ENCODE measurements around the gene TTC39B. TPM values are rescaled to one million over a fixed set of nuclear protein-coding genes. Genes with fewer than 3 reads are reported as not detected.

The TTC39B gene
- total and polyA plus RNA-seq, 4 experiments from 2014 or later = 10.5 to 30.2 (median 19.9) TPM

DNA sequence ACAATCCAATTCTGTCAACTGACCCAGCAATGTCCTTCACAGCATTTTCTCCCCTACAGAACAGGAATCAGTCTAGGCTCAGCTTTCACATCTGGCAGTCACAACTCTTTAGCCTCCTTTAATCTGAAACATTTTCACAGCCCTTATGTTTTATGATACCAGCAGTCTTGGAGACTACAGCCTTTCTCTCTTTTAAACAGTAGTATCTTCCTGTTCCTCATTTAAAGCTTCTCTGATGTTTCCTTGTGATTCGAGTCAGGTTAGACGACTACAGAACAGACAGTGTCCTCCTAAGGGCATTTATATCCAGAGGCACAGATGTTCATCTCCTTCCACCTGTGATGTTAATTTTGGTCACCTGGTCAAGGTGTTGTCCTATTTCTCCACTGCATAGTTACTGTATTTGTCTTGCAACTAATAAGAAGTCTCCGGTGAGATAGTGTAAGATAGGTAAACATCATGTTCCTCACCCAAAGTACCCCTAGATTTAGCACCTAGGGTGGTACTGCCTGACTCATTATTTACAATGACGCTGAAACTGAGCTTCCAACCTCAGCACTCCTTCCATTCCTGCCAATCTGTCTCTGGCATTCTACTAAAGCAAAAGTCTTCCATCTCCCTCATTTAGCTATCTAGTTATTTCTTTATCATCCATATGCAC lies 20.7 kb downstream of the TTC39B start:
- intact Hi-C loops (cut with micrococcal nuclease) = no loop called here
- peak overlapping the region in 4 of 7 donors; percentile 22 to 59 (median 34) for H3K27ac Mint-ChIP-seq
- Histone ChIP-seq H3K36me3 (ENCODE audit: insufficient read depth, low read length) (no peaks in the 10 kb centered on the region), H3K27ac (ENCODE audit: low read depth, low read length) (no peak overlapping the region), H3K4me1 (ENCODE audit: insufficient read depth, low read length) (peaks cover 9% of the 10 kb centered on the region), H3K27me3 (ENCODE audit: insufficient read depth, low read length) (no peaks in the 10 kb centered on the region), H3K4me3 (ENCODE audit: low read length in 2 of 2) (no peak overlapping the region), H3K9me3 (ENCODE audit: control insufficient read depth in 1 of 2, low read length in 2 of 2) (no peaks in the 10 kb centered on the region)
- POLR2A ChIA-PET (ENCODE audit: partially characterized antibody) = interaction anchor here (0.6 to 1.7 kb wide), 2 partner anchors 12 to 24 kb away, joined by 3 to 11 read pairs; no protein-coding TSS in a partner anchor
- H3K4me3 Mint-ChIP-seq = no peak overlapping the region
- H3K36me3 Mint-ChIP-seq = peaks cover 7 to 19% of the 10 kb centered on the region in 2 donors
- H3K27me3 Mint-ChIP-seq = no peaks in the 10 kb centered on the region
- CTCF ChIA-PET (ENCODE audit: partially characterized antibody) = interaction anchor here (0.8 to 1.3 kb wide), 3 partner anchors 21 to 130 kb away, joined by 3 to 5 read pairs (median 3); partner anchors contain the start of gene TTC39B
- H3K4me1 Mint-ChIP-seq = peaks cover 25 to 52% (median 32%) of the 10 kb centered on the region in 4 donors
- no peaks in the 10 kb centered on the region for H3K9me3 Mint-ChIP-seq
- no peak for DNase-seq

DNA sequence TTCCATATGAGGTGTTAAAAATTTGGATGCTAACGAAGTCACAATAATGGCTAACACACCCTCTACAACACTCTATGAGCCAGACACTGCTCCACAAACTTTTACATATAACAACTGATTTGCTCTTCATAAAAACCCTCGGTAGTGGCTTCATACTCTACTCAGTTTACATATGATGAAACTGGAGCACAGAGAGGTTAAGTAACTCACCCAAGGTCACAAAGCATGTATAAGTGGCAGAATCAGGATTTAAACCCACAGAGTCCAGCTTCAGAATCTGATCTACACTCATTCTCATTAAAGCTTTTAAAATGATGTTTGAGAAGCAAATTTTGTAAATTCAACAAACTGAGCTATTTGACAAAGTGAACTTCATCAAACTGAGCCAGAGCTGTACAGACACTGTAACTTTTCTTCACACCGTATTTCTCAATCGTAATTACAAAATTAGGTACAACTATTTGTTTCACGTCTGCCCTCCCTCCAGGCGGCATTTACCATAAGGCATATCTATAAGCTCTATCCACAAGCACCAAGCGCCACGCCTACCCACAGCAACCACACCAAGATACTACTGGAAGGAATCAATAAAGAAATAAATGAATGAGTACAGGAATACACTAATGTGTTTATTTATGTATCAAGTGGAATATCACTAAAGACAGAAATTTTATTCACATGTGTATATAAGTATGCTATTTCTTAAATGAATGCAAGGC lies 24.3 kb downstream of the TTC39B start:
- peaks cover 3 to 17% of the 10 kb centered on the region in 2 donors for H3K36me3 Mint-ChIP-seq
- Histone ChIP-seq H3K27ac (ENCODE audit: low read depth, low read length) (no peak overlapping the region), H3K9me3 (ENCODE audit: control insufficient read depth in 1 of 2, low read length in 2 of 2) (no peaks in the 10 kb centered on the region), H3K4me3 (ENCODE audit: low read length in 2 of 2) (no peak overlapping the region), H3K4me1 (ENCODE audit: insufficient read depth, low read length) (peaks cover 9% of the 10 kb centered on the region), H3K36me3 (ENCODE audit: insufficient read depth, low read length) (no peaks in the 10 kb centered on the region), H3K27me3 (ENCODE audit: insufficient read depth, low read length) (no peaks in the 10 kb centered on the region)
- intact Hi-C loops (cut with micrococcal nuclease) = loop anchor here (2.0 kb wide), 1 partner anchor 14 kb away; no protein-coding TSS in a partner anchor
- H3K27ac Mint-ChIP-seq = no peak overlapping the region
- no peaks in the 10 kb centered on the region for H3K9me3 Mint-ChIP-seq
- peaks cover 25 to 47% (median 35%) of the 10 kb centered on the region in 4 donors for H3K4me1 Mint-ChIP-seq
- CTCF ChIA-PET (ENCODE audit: partially characterized antibody) = interaction anchor here (0.7 to 1.6 kb wide), 6 partner anchors 8 to 134 kb away, joined by 3 to 7 read pairs (median 4); no protein-coding TSS in a partner anchor
- POLR2A ChIA-PET (ENCODE audit: partially characterized antibody) = interaction anchor here (1.2 to 1.3 kb wide), 2 partner anchors 14 to 24 kb away, joined by 3 to 4 read pairs; partner anchors contain the start of gene TTC39B
- H3K4me3 Mint-ChIP-seq = peak overlapping the region in 1 of 8 donors; percentile 0
- H3K27me3 Mint-ChIP-seq = no peaks in the 10 kb centered on the region
- DNase-seq = no peak

DNA sequence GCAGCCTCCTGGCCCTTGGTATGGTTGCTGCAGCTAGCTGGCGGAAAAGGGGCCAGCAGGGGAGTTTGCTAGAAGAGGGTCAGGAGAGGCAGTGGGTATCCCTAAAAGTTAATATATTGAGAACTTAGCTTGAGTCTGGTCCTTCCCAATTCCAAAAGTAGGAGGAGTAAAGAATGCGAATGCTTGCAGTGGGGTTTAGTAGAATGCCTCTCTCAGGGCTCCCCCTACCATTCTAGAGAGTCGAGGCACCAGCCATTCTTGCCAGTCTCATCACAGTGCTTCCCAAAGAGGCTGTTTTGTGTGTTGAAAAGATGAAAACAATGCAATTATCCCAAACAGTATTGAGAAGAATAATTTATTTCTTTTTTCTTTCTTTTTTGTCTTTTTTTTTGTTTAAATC lies 26.4 kb downstream of the TTC39B start:
- H3K36me3 Mint-ChIP-seq = peaks cover 1 to 3% of the 10 kb centered on the region in 2 donors
- no peaks in the 10 kb centered on the region for H3K27me3 ChIP-seq (ENCODE audit: insufficient read depth, low read length)
- H3K27me3 Mint-ChIP-seq = no peaks in the 10 kb centered on the region
- no peaks in the 10 kb centered on the region for H3K36me3 ChIP-seq (ENCODE audit: insufficient read depth, low read length)
- intact Hi-C loops (cut with micrococcal nuclease) = no loop called here
- H3K27ac Mint-ChIP-seq = no peak overlapping the region
- ChIA-PET POLR2A (ENCODE audit: partially characterized antibody) (no interaction called here), CTCF (ENCODE audit: partially characterized antibody) (interaction anchor here (1.3 to 3.3 kb wide), 4 partner anchors 19 to 326 kb away, joined by 3 to 28 read pairs (median 4); no protein-coding TSS in a partner anchor)
- no peak overlapping the region for H3K4me3 Mint-ChIP-seq
- peaks cover 19 to 39% (median 22%) of the 10 kb centered on the region in 4 donors for H3K4me1 Mint-ChIP-seq
- DNase-seq = no peak
- H3K27ac ChIP-seq (ENCODE audit: low read depth, low read length) = no peak overlapping the region
- H3K9me3 ChIP-seq (ENCODE audit: control insufficient read depth in 1 of 2, low read length in 2 of 2) = no peaks in the 10 kb centered on the region
- H3K4me3 ChIP-seq (ENCODE audit: low read length in 2 of 2) = no peak overlapping the region
- no peaks in the 10 kb centered on the region for H3K9me3 Mint-ChIP-seq
- H3K4me1 ChIP-seq (ENCODE audit: insufficient read depth, low read length) = peaks cover 3% of the 10 kb centered on the region

DNA sequence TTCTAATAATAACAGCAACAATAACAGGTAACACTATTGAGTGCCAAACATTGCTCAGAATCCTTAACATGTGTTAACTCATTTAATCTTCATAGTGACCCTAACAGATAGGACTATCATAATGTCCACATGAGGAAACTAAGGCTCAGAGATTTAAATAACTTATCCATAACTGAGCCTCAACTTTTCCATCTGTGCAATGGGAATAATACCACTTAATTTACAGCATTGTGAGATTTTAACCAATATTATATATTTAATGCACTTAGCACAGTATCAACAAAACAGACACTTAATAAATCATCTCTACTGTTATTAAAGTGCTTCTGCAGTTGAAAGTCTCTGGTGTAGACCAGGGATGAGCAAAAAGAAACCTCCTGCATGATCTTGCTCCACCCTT lies 28.2 kb downstream of the TTC39B start:
- Histone ChIP-seq H3K36me3 (ENCODE audit: insufficient read depth, low read length) (no peaks in the 10 kb centered on the region), H3K27me3 (ENCODE audit: insufficient read depth, low read length) (no peaks in the 10 kb centered on the region), H3K4me3 (ENCODE audit: low read length in 2 of 2) (no peak overlapping the region), H3K27ac (ENCODE audit: low read depth, low read length) (no peak overlapping the region), H3K4me1 (ENCODE audit: insufficient read depth, low read length) (peaks cover 3% of the 10 kb centered on the region), H3K9me3 (ENCODE audit: control insufficient read depth in 1 of 2, low read length in 2 of 2) (no peaks in the 10 kb centered on the region)
- H3K9me3 Mint-ChIP-seq = no peaks in the 10 kb centered on the region
- H3K27ac Mint-ChIP-seq = peak overlapping the region in 3 of 7 donors; percentile 15 to 70 (median 50)
- DNase-seq = no peak
- ChIA-PET CTCF (ENCODE audit: partially characterized antibody) (interaction anchor here (0.9 to 3.3 kb wide), 8 partner anchors 9 to 138 kb away, joined by 3 to 28 read pairs (median 4); partner anchors contain the start of gene TTC39B), POLR2A (ENCODE audit: partially characterized antibody) (interaction anchor here (0.6 kb wide), 1 partner anchor 97 kb away, joined by 4 read pairs; no protein-coding TSS in a partner anchor)
- peaks cover 23 to 50% (median 27%) of the 10 kb centered on the region in 4 donors for H3K4me1 Mint-ChIP-seq
- H3K36me3 Mint-ChIP-seq = peaks cover 0 to 3% of the 10 kb centered on the region in 2 donors
- intact Hi-C loops (cut with micrococcal nuclease) = loop anchor here (1.0 kb wide), 5 partner anchors 32 to 327 kb away; no protein-coding TSS in a partner anchor
- no peak overlapping the region for H3K4me3 Mint-ChIP-seq
- no peaks in the 10 kb centered on the region for H3K27me3 Mint-ChIP-seq

DNA sequence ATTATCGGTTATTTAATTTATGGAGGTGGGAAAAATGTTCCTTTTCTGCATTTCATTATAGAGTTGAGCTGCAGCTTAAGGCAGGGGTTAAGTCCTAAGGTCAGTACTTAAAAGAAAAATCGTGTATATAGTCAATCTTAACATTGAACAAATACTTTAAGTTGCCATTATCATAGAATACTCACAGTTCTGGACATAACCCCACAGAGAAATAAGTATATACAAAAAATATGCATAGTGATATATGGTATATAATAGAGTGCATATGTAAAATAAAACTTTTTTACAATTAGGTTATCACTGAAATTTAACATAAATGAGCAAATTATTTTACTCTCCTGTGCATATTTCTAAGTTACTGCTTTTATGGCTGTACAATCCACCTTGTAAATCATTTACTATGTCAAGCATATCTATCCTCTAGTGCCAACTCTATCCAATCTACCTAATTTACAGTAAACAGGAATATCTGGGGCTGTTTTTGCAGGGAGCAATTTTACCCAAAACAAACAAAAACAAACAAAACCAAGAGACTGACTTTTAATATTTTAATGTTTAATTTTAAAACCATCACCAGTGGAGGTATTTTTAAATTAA lies 28.8 kb downstream of the TTC39B start:
- CTCF ChIA-PET (ENCODE audit: partially characterized antibody) = interaction anchor here (0.7 to 2.4 kb wide), 21 partner anchors 10 to 328 kb away, joined by 3 to 48 read pairs (median 4); partner anchors contain the start of genes CCDC171 and TTC39B
- H3K36me3 Mint-ChIP-seq = peaks cover 0 to 3% of the 10 kb centered on the region in 2 donors
- peaks cover 26 to 52% (median 32%) of the 10 kb centered on the region in 4 donors for H3K4me1 Mint-ChIP-seq
- H3K27me3 Mint-ChIP-seq = no peaks in the 10 kb centered on the region
- no peak for DNase-seq
- Histone ChIP-seq H3K27ac (ENCODE audit: low read depth, low read length) (no peak overlapping the region), H3K4me1 (ENCODE audit: insufficient read depth, low read length) (peaks cover 9% of the 10 kb centered on the region), H3K4me3 (ENCODE audit: low read length in 2 of 2) (no peak overlapping the region), H3K27me3 (ENCODE audit: insufficient read depth, low read length) (no peaks in the 10 kb centered on the region), H3K9me3 (ENCODE audit: control insufficient read depth in 1 of 2, low read length in 2 of 2) (no peaks in the 10 kb centered on the region), H3K36me3 (ENCODE audit: insufficient read depth, low read length) (no peaks in the 10 kb centered on the region)
- no peaks in the 10 kb centered on the region for H3K9me3 Mint-ChIP-seq
- intact Hi-C loops (cut with micrococcal nuclease) = loop anchor here (1.0 kb wide), 5 partner anchors 33 to 328 kb away; no protein-coding TSS in a partner anchor
- POLR2A ChIA-PET (ENCODE audit: partially characterized antibody) = interaction anchor here (0.9 to 1.4 kb wide), 2 partner anchors 16 to 21 kb away, joined by 3 read pairs; no protein-coding TSS in a partner anchor
- peak overlapping the region in 4 of 7 donors; percentile 10 to 55 (median 27) for H3K27ac Mint-ChIP-seq
- H3K4me3 Mint-ChIP-seq = no peak overlapping the region

DNA sequence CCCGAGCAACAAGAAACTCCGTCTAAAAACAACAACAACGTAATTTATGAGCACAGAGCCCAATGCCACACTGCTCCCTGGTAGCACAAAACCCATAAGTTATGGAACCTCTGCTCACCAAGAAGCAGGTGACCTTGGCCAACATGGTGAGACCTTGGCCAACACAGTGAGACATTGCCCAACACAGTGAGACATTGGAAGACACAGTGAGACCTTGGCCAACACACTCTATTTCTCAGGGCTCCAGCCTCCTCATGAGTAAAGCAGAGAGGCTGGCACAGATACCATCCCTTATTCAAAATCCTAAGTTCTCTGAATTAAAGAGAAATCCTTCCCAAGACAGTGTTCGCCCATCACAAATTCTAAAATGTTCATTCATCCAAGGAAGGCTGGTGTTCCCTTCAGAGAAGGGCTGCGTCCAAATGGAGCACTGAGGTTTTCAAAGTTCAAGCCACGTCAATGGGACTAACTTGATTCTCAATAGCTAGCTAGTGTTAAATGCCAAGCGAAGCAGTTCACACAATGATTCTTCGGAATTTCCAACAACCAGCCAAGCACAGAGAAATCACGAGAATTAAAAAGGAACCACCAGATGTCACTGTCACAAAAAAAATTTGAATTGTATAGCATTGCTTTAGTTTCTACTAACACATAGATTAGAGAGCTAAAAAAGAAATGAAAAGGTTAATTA lies 29.5 kb downstream of the TTC39B start:
- Histone ChIP-seq H3K4me3 (ENCODE audit: low read length in 2 of 2) (no peak overlapping the region), H3K27me3 (ENCODE audit: insufficient read depth, low read length) (no peaks in the 10 kb centered on the region), H3K4me1 (ENCODE audit: insufficient read depth, low read length) (peaks cover 9% of the 10 kb centered on the region), H3K27ac (ENCODE audit: low read depth, low read length) (no peak overlapping the region), H3K36me3 (ENCODE audit: insufficient read depth, low read length) (no peaks in the 10 kb centered on the region), H3K9me3 (ENCODE audit: control insufficient read depth in 1 of 2, low read length in 2 of 2) (no peaks in the 10 kb centered on the region)
- intact Hi-C loops (cut with micrococcal nuclease) = loop anchor here (1.0 kb wide), 5 partner anchors 34 to 329 kb away; no protein-coding TSS in a partner anchor
- peak overlapping the region in 3 of 7 donors; percentile 2 to 55 (median 48) for H3K27ac Mint-ChIP-seq
- peaks cover 0 to 7% of the 10 kb centered on the region in 2 donors for H3K36me3 Mint-ChIP-seq
- H3K9me3 Mint-ChIP-seq = no peaks in the 10 kb centered on the region
- no peak overlapping the region for H3K4me3 Mint-ChIP-seq
- POLR2A ChIA-PET (ENCODE audit: partially characterized antibody) = interaction anchor here (0.9 to 1.4 kb wide), 2 partner anchors 16 to 22 kb away, joined by 3 read pairs; no protein-coding TSS in a partner anchor
- CTCF ChIA-PET (ENCODE audit: partially characterized antibody) = interaction anchor here (0.7 to 2.4 kb wide), 21 partner anchors 10 to 329 kb away, joined by 3 to 48 read pairs (median 4); partner anchors contain the start of genes CCDC171 and TTC39B
- H3K4me1 Mint-ChIP-seq = peaks cover 26 to 52% (median 32%) of the 10 kb centered on the region in 4 donors
- DNase-seq = peak in 2 of 5 donors; percentile 27 to 37
- H3K27me3 Mint-ChIP-seq = no peaks in the 10 kb centered on the region

Measured in CD4-positive, alpha-beta memory T cell (primary cell).